Calu3 (cell line): ENCODE data around the gene RERG. TPM values are rescaled to one million over a fixed set of nuclear protein-coding genes. Genes with fewer than 3 reads are reported as not detected.

Experiments used
- BruUV-seq: library from RNA; stranded (reverse); fragments of 400-500 nt; replicated peaks from 2 replicates; lab custom pipeline; 2021; lab: Mats Ljungman, UMichigan
- CTCF ChIA-PET: fragments of 300-600 bp; sonication (Branson Sonifier 250); formaldehyde crosslinking; loops from one replicate; lab custom pipeline; 2022; ENCODE audit warnings: antibody characterized with exemption; lab: Charles Lee
- DNase-seq: peaks from one replicate; pipeline ENCODE4 v3.0.0; 2022
- H3K27ac Mint-ChIP-seq: one replicate; pipeline ENCODE4 v1.8.0; 2022; ENCODE audit warnings: mixed read lengths; ENCODE audit not compliant: unreplicated experiment
- H3K27me3 Mint-ChIP-seq: one replicate; pipeline ENCODE4 v1.8.0; 2022; ENCODE audit warnings: mixed read lengths; ENCODE audit not compliant: unreplicated experiment
- H3K36me3 Mint-ChIP-seq: one replicate; pipeline ENCODE4 v1.8.0; 2022; ENCODE audit warnings: mild to moderate bottlenecking, moderate library complexity, mixed read lengths; ENCODE audit not compliant: insufficient read depth, unreplicated experiment
- H3K4me1 Mint-ChIP-seq: one replicate; pipeline ENCODE4 v1.8.0; 2022; ENCODE audit warnings: mild to moderate bottlenecking, low read depth, mixed read lengths; ENCODE audit not compliant: unreplicated experiment
- H3K4me3 Mint-ChIP-seq: one replicate; pipeline ENCODE4 v1.8.0; 2022; ENCODE audit warnings: mild to moderate bottlenecking, low read depth, moderate library complexity, mixed read lengths; ENCODE audit not compliant: unreplicated experiment
- H3K9me3 Mint-ChIP-seq: one replicate; pipeline ENCODE4 v1.8.0; 2022; ENCODE audit warnings: low read depth, mixed read lengths; ENCODE audit not compliant: unreplicated experiment
- CTCF ChIP-seq: fragments of 200-600 bp; IDR thresholded peaks from one replicate; pipeline ENCODE4 v1.8.0; 2022; ENCODE audit warnings: antibody characterized with exemption; ENCODE audit not compliant: unreplicated experiment
- intact Hi-C: fragments of 100-400 bp; cut with micrococcal nuclease; formaldehyde crosslinking; loops from one replicate; pipeline ENCODE4 v1.10.0; 2022; ENCODE audit not compliant: unreplicated experiment
- total RNA-seq: library from RNA; stranded (reverse); gene quantifications from 2 replicates; pipeline ENCODE4 v1.2.3, GENCODE V29; 2022

The RERG gene
- total RNA-seq, 1 experiment from 2014 or later, result 6.0 TPM

GRCh38 chr12:15205341-15206010, 15.7 kb downstream of the RERG start:
- H3K27ac Mint-ChIP-seq, result no peak overlapping the region
- no peak for DNase-seq
- no TSS peak for BruUV-seq
- intact Hi-C loops, result no loop called here
- CTCF ChIA-PET, result no interaction called here
- H3K4me3 Mint-ChIP-seq, result no peak overlapping the region
- H3K36me3 Mint-ChIP-seq, result no peaks in the 10 kb centered on the region
- TF ChIP-seq CTCF, result no peak
- H3K9me3 Mint-ChIP-seq, result peaks cover 4% of the 10 kb centered on the region
- H3K27me3 Mint-ChIP-seq, result no peaks in the 10 kb centered on the region
- H3K4me1 Mint-ChIP-seq, result no peaks in the 10 kb centered on the region

GRCh38 chr12:15201456-15201855, 19.8 kb downstream of the RERG start:
- H3K4me3 Mint-ChIP-seq, result no peak overlapping the region
- intact Hi-C loops, result no loop called here
- H3K27me3 Mint-ChIP-seq, result no peaks in the 10 kb centered on the region
- CTCF ChIA-PET, result no interaction called here
- no peak for DNase-seq
- BruUV-seq, result no TSS peak
- no peaks in the 10 kb centered on the region for H3K4me1 Mint-ChIP-seq
- peaks cover 4% of the 10 kb centered on the region for H3K9me3 Mint-ChIP-seq
- H3K27ac Mint-ChIP-seq, result no peak overlapping the region
- H3K36me3 Mint-ChIP-seq, result no peaks in the 10 kb centered on the region
- no peak for TF ChIP-seq CTCF

GRCh38 chr12:15201056-15201455, 20.2 kb downstream of the RERG start:
- Mint-ChIP-seq H3K9me3 (peaks cover 4% of the 10 kb centered on the region), H3K36me3 (no peaks in the 10 kb centered on the region), H3K4me3 (no peak overlapping the region), H3K4me1 (no peaks in the 10 kb centered on the region), H3K27ac (no peak overlapping the region), H3K27me3 (no peaks in the 10 kb centered on the region)
- intact Hi-C loops, result no loop called here
- no peak for DNase-seq
- TF ChIP-seq CTCF, result no peak
- BruUV-seq, result no TSS peak
- CTCF ChIA-PET, result no interaction called here

GRCh38 chr12:15200641-15201040, 20.6 kb downstream of the RERG start:
- H3K36me3 Mint-ChIP-seq, result no peaks in the 10 kb centered on the region
- no peak overlapping the region for H3K4me3 Mint-ChIP-seq
- TF ChIP-seq CTCF, result no peak
- BruUV-seq, result no TSS peak
- no peak overlapping the region for H3K27ac Mint-ChIP-seq
- CTCF ChIA-PET, result no interaction called here
- H3K27me3 Mint-ChIP-seq, result no peaks in the 10 kb centered on the region
- no peak for DNase-seq
- H3K4me1 Mint-ChIP-seq, result no peaks in the 10 kb centered on the region
- peaks cover 4% of the 10 kb centered on the region for H3K9me3 Mint-ChIP-seq
- intact Hi-C loops, result no loop called here
